HFF-Myc (cell line): Measurements from ENCODE around the gene RGCC.
"Not testable (repeated sequence)": the region's sequence is repeated elsewhere in the genome, so short reads cannot be mapped to it uniquely, and the experiment has no call there.

Experiments used
- DNase-seq: peaks from one replicate; pipeline ENCODE4 v3.0.0-alpha.2; 2011; ENCODE audit warnings: low read depth; ENCODE audit errors: extremely low read depth
- H3K4me3 ChIP-seq: replicated peaks from 2 replicates; pipeline ENCODE4 v1.5.1; 2011; ENCODE audit warnings: low read depth, mild to moderate bottlenecking, control low read depth, low read length
- TF ChIP-seq, protein P1 (sequence below): IDR thresholded peaks from 2 replicates; pipeline ENCODE4 v1.5.1; 2012; ENCODE audit warnings: mild to moderate bottlenecking, low read depth, low read length, control low read depth; ENCODE audit errors: missing control alignments

The RGCC gene

GRCh38 chr13:41426047-41426446 is 31.3 kb upstream of the RGCC start:
- TF ChIP-seq, protein P1, sequence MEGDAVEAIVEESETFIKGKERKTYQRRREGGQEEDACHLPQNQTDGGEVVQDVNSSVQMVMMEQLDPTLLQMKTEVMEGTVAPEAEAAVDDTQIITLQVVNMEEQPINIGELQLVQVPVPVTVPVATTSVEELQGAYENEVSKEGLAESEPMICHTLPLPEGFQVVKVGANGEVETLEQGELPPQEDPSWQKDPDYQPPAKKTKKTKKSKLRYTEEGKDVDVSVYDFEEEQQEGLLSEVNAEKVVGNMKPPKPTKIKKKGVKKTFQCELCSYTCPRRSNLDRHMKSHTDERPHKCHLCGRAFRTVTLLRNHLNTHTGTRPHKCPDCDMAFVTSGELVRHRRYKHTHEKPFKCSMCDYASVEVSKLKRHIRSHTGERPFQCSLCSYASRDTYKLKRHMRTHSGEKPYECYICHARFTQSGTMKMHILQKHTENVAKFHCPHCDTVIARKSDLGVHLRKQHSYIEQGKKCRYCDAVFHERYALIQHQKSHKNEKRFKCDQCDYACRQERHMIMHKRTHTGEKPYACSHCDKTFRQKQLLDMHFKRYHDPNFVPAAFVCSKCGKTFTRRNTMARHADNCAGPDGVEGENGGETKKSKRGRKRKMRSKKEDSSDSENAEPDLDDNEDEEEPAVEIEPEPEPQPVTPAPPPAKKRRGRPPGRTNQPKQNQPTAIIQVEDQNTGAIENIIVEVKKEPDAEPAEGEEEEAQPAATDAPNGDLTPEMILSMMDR: no peak
- no peak overlapping the region for H3K4me3 ChIP-seq
- no peak for DNase-seq

DNA sequence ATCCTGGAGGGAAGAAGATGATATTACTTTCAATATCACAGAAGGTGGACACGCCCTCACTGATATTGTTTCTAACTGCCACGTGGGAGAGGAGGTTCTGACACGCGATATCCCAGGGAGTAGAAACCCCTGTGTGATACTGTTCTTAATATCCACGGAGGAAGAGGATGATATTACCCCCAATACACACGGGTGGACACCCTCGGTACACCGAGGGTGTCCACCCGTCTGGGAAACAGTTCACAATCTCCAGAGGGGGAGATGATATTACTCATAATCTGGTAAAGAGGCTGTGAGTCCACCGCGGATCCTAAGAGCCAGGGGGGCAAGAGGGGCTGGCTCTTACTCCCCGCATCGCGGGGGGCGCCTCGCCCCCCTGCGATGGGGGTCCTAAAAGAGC is 29.7 kb upstream of the RGCC start:
- TF ChIP-seq, protein P1: no peak
- no peak overlapping the region for H3K4me3 ChIP-seq
- no peak for DNase-seq

- no peak for DNase-seq
- TF ChIP-seq, protein P1: peak; percentile 4
- no peak overlapping the region for H3K4me3 ChIP-seq
Measured at GRCh38 chr13:41428155-41428554, 29.2 kb upstream of the RGCC start.

DNA sequence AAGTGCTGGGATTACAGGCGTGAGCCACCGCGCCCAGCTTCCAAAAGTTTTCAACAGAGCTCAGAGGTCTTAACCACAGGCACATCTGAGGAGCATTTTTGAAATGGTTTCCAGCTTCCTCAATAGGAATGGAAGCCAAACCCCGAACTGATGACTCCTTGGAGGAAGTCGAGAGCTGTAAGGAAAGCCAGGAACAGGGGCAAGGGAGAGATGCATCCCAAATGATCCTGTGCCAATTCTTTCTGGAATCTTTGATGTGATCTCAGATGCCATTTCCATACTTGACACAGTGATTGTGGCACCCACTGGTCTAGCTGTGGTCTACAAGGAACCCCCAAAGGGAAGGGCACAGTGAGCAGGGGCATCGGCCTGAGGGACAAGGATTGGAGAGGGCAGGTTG is 23.3 kb upstream of the RGCC start:
- not testable (repeated sequence) for DNase-seq, H3K4me3 ChIP-seq

GRCh38 chr13:41434831-41435520 is 22.4 kb upstream of the RGCC start:
- TF ChIP-seq, protein P1: no peak
- no peak overlapping the region for H3K4me3 ChIP-seq
- DNase-seq: no peak

DNA sequence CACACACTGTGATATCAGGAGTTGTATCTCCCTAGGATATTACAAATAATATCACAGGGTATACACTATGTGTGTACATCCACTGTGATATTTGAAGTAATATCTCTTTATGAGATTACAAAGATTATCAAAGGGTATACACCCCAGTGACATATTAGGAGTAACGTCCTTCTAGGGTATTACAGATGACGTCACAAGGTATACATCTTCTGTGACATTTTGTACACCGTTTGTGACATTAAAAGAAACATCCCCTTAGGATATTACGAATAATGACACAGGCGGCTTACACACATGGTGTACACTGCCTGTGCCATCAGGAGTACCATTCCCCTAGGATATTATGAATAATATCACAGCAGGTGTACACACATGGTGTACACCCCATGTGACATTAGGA is 13.4 kb upstream of the RGCC start:
- DNase-seq: no peak
- TF ChIP-seq, protein P1: no peak
- H3K4me3 ChIP-seq: no peak overlapping the region

GRCh38 chr13:41452462-41452861 is 4.9 kb upstream of the RGCC start:
- TF ChIP-seq, protein P1: no peak
- H3K4me3 ChIP-seq: no peak overlapping the region
- DNase-seq: no peak
